Activated CD8-positive, alpha-beta memory T cell treated with anti-CD3 and anti-CD28 coated beads for 36 hours (primary cell): ENCODE results near the gene DUS1L. TPM values are rescaled to one million over a fixed set of nuclear protein-coding genes. Genes with fewer than 3 reads are reported as not detected.

Experiments used
- CTCF ChIA-PET: fragments of 350-600 bp; sonication (Branson Sonifier 250); formaldehyde crosslinking; loops from one replicate; lab custom pipeline; 2021; ENCODE audit warnings: antibody characterized with exemption; lab: Charles Lee
- POLR2A ChIA-PET: fragments of 350-600 bp; sonication (Branson Sonifier 250); formaldehyde crosslinking; loops from one replicate; lab custom pipeline; 2021; ENCODE audit warnings: antibody characterized with exemption; lab: Charles Lee
- total RNA-seq, 2 experiments: library from RNA; stranded (reverse); gene quantifications; one replicate each; pipeline ENCODE4 v1.2.3, GENCODE V29; 2021

DUS1L gene
- 100 to 1,000 TPM; 187 to 195 TPM for total RNA-seq

DNA sequence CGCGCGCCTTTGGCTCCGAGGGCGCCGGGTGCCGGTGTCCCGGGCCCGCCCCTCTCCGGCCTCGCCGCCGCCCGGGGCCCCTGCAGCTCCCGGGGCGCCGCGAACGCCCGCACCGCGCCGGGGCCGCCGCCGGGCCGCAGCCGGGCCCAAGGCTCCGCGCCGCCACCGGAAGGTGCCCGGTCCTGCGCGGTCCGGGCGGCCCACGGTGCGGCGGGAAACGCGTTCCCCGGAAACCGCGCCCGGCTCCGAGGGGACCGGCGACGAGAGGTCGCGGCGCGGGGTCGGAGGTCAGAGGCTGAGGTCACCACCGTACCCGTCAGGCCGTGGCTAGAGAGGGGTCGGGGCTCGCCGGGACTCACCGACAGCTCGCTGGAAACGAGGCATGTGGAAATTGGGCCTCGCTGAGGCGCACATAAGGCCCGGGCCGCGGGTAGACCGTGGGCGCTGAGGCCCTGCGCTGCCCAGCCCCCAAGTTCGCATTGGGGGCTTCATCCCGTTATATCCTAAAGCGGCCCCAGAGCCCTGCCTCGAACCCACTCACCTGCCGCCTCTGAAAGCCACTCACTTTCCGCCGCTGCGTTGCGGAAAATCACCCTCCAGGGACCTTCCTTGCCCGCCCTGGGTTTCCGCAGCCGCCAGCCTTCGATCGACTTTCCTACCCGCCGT lies at the start of gene DUS1L:
DUS1L (minus strand) TSS at position 167 of the 666 bp plus-strand sequence. CDS start 745 bp downstream, outside the sequence.
- CTCF ChIA-PET, result interaction anchor here (0.7 to 2.1 kb wide), 6 partner anchors 14 to 110 kb away, joined by 3 to 5 read pairs (median 3); partner anchors contain the start of genes DCXR, GPS1 and RFNG

DNA sequence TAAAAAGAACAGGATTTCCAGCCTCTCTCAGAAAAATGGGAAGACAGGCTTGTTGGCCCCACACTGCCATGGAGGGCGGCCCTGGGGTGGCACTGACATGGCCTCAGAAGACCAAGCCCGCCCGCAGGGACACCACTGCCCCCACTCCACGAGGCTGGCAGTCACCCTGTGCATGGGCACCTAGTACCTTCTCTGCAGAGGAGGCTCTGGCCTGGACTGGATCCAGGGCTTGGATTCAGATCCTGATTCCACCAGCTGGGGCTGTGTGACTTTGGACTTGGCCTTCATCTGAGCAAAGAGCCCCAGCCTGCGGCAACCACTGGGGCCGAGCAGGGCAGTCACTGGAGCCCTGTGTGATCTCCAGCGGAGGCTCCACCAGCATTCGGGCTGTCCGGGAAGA lies 49.3 kb upstream of the DUS1L start:
- ChIA-PET POLR2A (no interaction called here), CTCF (no interaction called here)

More for the DNA sequence above, at the start of gene DUS1L:
- POLR2A ChIA-PET, result interaction anchor here (0.6 to 0.8 kb wide), 4 partner anchors 24 to 355 kb away, joined by 3 to 4 read pairs (median 3); partner anchors contain the start of gene FASN

DNA sequence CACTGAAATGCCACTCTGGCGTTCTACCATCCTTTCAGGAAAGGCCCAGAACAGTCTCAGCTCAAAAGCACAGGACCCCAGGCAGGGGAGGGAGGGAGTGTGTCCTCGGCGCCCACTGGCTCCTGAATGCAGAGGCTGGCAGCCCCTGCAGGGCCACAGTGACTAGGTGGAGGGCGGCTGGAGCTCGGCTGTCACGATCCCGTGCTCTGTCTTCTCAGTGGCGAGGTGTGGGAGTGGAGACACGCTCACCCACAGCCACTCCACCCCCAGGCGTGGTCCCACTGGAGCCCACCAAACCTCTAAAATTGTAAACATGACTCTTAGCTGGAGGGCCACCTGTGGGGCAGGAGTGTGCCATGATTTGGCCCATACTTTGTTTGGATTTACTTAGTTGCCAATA lies 48.8 kb upstream of the DUS1L start:
- ChIA-PET CTCF (no interaction called here), POLR2A (no interaction called here)

DNA sequence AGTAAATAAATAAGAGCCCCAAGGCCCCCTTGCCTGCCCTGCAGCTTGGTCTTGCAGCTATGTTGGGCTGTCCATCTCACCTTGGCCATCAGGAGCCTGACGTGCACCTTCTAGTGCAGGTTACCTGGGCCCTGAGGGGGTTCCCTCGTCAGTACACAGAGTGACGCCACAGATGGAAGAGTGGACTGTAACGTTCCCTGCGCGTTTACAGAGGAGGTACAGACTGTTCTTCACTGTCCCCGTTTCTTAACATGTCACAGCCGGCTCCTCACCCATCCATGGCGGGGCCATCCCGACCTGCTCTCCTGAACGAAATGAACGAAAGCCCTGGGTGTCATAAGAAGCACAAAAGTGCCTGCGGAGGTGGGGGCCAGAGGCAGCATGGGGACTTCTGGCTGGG lies 48.3 kb upstream of the DUS1L start:
- ChIA-PET CTCF (interaction anchor here (1.1 kb wide), 1 partner anchor 14 kb away, joined by 3 read pairs; no protein-coding TSS in a partner anchor), POLR2A (no interaction called here)

DNA sequence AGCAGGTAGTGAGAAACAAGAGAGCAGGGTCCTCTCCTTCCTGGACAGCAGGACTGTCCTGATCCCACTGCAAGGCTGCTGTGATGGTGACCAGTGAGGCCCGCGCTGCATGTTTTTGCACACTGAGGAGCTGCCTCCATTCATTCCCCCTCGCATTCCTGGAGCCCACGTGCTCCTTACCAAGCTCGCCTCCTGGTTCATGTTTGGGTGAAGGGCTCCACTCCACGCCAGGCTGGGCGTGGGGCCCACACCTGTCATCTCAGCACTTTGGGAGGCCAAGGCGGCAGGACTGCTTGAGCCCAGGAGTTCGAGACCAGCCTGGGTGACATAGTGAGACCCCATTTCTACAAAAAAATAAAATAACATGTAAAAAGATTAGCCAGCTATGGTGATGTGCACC lies 47.8 kb upstream of the DUS1L start:
- ChIA-PET CTCF (interaction anchor here (1.1 kb wide), 2 partner anchors 14 to 42 kb away, joined by 3 read pairs; no protein-coding TSS in a partner anchor), POLR2A (no interaction called here)

DNA sequence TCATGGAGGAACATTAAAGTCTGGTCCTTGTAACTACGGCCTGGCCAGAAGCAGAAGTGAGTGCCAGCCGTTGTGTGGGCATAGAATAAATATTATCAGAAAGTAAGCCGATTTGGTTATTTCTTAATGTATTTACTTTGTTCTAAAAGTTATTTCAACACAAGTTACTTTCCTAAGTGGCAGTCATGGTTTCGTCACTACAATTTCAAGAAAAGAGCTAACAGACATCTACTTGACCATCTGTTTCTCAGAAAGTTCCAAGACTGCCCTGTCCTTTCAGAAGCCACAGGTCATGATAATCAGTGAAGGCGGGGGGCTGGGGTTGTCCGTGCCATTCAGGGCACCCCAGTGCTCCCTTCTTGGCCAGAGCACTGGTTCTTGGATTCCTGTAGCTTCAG lies 47.3 kb upstream of the DUS1L start:
- CTCF ChIA-PET, result interaction anchor here (1.1 kb wide), 2 partner anchors 15 to 42 kb away, joined by 3 read pairs; no protein-coding TSS in a partner anchor
- POLR2A ChIA-PET, result no interaction called here

DNA sequence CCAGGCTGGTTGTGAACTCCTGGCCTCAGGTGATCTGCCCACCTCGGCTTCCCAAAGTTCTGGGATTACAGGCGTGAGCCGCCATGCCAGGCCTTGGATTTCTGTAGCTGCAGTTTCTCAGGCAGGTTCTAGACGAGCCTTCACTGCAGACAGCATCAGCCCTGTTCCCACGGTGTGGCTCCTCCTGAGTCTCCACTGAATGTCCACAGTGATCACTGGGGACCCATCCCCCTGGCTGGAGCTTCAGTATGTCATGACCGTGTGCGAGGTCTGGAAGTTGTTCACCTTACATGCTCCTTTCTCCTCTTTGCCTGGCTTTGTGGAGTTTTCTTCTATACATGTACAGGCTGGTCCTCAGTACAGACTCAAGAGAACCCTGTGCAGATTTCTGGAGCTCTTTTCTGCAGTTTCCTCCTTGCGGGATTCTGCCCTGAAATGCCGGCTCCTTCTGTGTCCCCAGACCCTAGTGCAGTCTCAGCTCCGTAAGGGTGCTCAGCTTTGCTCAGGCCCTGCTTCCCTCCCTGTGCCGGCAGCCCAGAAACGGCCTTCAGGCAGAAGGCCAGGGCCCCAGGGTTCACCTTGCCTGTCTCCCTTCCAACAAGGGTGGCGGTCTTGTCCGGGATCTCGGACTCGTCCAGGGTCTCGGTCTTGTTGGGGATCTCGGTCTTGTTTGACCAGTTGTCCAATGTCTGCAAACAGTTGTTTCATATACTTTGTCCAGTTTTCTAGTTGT lies 46.7 kb upstream of the DUS1L start:
- ChIA-PET CTCF (interaction anchor here (1.1 kb wide), 1 partner anchor 43 kb away, joined by 3 read pairs; no protein-coding TSS in a partner anchor), POLR2A (interaction anchor here (0.6 kb wide), 2 partner anchors 9 to 1615 kb away, joined by 3 read pairs; no protein-coding TSS in a partner anchor)

DNA sequence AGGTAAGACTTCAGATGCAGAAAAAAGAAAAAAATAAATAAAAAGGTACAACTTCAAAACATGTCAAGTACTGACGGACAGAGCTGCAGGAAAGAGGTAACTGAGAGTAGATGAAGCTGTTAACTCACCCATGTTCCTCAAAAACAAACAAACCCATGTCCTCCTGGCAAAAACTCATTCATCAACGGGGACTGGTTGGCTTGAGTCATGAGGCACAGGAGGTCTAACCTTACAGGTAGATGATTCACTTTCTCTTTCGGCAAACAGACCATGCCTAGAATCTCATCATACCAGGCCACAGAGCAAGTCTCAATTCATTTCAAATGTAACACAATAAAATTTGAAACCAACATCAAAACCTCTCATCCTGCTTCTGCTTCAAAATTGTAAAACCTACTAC lies 44.7 kb upstream of the DUS1L start:
- CTCF ChIA-PET, result interaction anchor here (1.0 to 1.2 kb wide), 2 partner anchors 16 to 151 kb away, joined by 5 to 6 read pairs; no protein-coding TSS in a partner anchor
- POLR2A ChIA-PET, result no interaction called here

DNA sequence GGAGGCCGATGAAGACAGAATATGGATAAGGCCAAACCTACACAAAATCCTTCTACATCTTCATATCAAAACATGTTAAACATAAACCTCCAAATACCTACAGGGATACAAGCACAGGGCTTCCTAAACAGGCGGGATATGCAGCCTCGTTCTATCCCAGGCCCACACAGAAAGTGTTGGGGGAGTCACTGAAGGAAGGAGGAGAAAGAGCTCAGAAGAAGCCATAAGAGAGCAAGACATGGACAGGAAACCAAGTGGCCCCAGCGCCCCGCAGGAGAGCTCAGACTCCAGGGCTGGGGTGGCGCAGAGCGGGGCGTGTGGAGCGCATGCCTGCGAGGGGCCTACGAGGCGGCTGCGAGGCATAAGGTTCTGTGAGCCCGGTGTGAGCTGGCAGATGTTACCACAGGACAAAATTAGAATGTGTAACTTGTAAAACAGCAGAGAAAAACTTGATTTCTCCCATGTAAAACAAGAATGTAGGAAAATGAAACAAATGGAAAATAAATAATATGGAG lies 43.4 kb upstream of the DUS1L start:
- POLR2A ChIA-PET, result no interaction called here
- CTCF ChIA-PET, result interaction anchor here (1.1 to 3.0 kb wide), 2 partner anchors 10 to 79 kb away, joined by 3 to 9 read pairs; partner anchors contain the start of gene FASN

DNA sequence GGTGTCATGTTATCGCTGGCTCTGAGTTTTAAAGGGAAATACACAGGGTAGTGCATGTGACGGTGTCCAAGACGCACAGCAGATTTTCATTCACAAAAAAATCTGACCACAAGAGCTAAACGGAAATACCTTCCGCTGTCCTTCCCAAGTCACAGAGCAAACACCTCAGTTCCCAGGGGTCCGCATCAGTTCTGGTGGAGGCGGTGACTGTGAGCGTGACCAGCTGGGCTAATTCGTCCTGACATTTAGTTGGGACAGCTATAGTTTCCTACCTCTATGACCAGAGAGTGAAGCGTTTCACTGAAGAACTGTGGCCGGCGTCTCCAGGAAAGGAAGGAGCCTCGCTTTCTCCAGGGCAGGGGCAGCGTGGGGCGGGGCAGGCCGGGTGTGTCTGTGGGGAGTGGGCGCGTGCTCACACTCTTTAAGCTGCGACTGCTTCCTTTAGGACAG lies 42.9 kb upstream of the DUS1L start:
- ChIA-PET POLR2A (no interaction called here), CTCF (interaction anchor here (1.1 to 3.0 kb wide), 2 partner anchors 10 to 79 kb away, joined by 3 to 9 read pairs; partner anchors contain the start of gene FASN)

DNA sequence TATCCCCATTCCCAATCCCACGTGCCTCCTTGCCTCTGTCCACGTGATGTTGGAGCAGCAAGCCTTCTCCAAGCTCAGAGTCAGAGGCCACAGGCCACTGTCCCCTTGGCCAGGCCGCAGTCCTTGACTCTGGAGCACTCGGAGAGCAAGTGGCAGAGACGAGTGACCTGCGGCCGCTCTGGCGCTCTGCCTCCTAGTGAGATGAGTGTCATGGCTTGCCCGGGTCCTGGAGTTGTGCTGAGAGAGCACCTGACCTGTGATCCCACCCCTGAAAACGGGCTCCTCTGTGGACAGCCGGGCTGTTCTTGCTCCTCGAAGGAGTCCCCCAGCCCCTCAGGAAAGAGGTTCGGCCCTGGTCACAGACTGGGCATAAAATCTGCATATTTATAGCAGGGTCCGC lies 42.4 kb upstream of the DUS1L start:
- ChIA-PET POLR2A (no interaction called here), CTCF (interaction anchor here (3.0 kb wide), 1 partner anchor 9 kb away, joined by 9 read pairs; the partner anchor contains the start of gene FASN)

DNA sequence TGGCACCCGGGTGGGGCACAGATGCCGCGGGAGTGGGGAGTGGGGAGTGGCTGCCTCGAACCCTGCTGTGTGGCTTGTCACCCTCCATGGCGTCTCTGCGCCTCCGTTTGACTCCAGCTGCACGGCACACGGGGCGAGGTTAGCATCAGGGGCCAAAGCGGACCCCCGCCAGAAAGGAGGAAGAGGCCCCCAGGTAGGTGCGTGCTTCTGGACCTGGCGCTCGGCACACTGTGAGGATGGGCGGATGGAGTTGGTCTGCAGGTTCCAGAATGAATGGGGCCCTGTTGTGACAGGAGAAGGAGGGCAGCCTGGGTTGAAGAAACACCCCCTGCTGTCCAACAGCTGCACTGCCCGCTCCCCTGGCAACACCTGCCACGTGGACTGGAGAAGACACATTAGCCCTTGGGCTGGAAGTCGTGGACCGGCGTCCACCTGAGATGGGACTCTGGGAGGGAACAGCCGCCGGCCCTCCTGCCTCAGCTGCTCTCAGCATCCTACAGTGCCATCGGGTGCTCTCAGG lies 41.8 kb upstream of the DUS1L start:
- CTCF ChIA-PET, result interaction anchor here (1.3 to 3.0 kb wide), 3 partner anchors 9 to 77 kb away, joined by 4 to 9 read pairs (median 6); partner anchors contain the start of gene FASN
- POLR2A ChIA-PET, result interaction anchor here (1.5 kb wide), 1 partner anchor 11 kb away, joined by 7 read pairs; no protein-coding TSS in a partner anchor

DNA sequence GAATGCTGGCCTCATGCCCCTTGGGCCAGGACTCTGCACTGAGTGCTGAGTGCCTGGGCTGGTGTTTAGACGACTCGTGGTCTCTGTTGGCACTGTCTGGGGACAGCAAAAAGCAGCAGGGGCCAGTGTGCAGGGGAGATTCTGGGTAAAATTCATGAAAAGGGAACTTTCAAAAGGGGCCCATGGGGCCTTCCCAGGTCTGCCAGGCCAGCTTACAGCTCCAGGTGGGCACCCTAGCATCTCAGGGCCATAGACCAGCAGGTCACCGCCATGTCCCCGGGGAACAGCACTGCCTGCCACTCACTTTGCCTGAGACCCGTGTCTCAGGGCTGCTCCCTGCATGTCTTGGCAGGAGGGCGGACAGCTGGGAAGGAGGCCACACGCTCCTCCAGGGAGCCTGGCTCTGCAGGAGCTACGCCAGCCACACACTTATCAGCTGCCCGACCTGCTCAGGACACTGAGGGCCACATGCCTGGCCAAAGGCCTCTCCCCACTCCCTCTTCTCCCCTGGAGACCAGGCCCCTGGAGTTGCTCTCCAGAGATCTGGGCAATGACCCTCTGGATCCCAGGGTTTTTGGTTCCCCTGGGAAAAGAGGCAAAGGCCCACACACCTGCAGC lies 41.2 kb upstream of the DUS1L start:
- ChIA-PET CTCF (interaction anchor here (0.7 to 3.0 kb wide), 6 partner anchors 8 to 76 kb away, joined by 3 to 9 read pairs (median 4); partner anchors contain the start of gene FASN), POLR2A (interaction anchor here (0.9 to 2.2 kb wide), 4 partner anchors 9 to 69 kb away, joined by 3 to 7 read pairs (median 5); partner anchors contain the start of genes DCXR and FASN)

DNA sequence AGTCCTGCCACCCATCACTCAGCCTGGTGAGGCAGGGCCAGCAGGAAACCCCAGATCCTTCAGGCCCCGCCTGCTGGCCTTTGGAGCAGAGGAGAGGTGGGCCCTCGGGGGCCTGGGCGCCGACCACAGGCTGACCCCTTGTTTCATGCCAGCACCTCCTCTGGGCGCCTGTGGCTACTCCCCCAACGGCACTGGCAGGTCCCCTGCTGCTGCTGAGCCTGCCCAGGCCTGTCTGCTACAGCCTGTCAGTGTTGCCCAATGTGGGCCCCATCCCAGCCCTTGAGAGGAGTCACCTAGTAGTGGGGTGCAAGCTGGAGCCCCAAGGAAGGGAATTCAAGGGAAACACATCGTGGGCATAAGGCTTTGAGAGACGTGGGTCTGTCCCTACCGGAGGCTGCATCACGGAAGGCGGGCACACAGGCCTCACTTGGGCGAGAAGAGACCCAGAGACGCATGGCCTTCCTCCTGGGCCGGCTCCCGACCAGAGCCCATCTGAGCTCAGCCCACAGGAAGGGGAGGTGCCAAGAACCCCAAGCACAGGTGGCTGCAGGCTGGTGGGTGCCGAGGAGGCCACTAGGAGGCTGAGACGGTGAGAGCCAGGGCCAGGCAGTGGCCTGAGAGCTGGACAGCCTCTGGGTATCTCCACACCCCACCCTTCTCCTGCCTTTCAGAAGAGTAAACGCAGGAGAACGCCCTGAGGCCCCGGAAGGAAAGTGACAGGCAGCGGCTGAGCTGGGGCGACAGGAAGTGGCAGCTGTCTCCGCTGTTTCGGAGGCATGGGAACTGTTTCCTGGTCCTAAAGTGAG lies 40.5 kb upstream of the DUS1L start:
- POLR2A ChIA-PET, result interaction anchor here (0.7 to 2.2 kb wide), 5 partner anchors 8 to 106 kb away, joined by 3 to 7 read pairs (median 4); partner anchors contain the start of genes CCDC57, DCXR and FASN
- CTCF ChIA-PET, result interaction anchor here (0.7 to 3.0 kb wide), 8 partner anchors 7 to 134 kb away, joined by 3 to 9 read pairs (median 3); partner anchors contain the start of gene FASN

DNA sequence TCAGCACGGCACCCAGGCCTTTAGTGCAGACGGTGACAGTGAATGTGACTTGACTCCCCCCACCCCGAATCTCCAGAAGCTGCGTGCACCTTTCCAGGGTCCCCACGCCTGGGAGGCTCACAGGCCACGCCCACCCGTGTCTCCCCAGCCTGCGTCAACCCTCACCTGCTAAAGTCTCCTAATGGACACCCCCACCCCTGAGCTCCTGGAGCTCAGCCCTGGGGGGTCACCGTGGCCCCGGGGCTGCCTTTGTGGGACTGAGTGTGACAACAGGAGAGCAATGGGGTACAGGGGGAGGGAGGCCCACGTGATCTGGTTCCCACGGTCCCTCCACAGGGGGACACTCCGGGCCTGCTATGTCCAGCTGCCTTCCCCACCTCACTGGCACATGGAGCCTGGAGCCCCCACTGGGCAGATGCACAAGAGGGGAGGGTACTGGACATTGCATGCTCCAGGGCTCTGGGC lies 39.8 kb upstream of the DUS1L start:
- ChIA-PET POLR2A (interaction anchor here (0.5 to 2.2 kb wide), 5 partner anchors 9 to 107 kb away, joined by 3 to 7 read pairs (median 4); partner anchors contain the start of genes CCDC57 and DCXR), CTCF (interaction anchor here (0.7 to 2.0 kb wide), 4 partner anchors 12 to 133 kb away, joined by 3 to 6 read pairs (median 3); no protein-coding TSS in a partner anchor)

DNA sequence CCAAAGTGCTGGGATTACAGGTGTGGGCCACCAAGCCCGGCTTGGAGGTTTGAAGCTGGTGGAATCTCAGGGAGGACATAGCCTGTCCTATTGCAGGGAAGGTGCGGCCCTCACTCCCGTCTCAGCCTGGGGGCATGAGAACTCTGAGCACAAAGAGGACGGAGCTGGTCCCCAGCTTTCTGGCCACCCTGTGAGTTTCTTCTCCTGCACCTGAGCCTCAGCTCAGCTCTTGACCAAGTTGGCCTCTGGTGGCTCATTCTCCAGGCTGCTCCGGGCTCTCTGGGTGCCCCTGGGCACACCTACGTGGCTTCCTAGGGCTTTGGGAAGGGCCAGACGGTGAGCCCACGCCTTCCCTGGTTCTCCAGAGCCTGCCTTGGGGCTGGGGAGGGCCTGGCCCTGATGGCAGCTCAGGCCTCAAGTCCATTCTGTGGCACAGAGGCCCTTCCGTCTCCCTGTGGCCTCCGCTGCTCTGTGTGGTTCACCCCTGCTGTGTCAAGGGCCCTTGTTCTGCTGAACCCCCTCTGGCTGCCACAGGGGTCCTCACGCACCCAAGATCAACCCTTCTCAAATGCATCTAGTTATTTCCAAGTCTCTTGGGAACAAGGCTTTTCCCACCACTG lies 39.3 kb upstream of the DUS1L start:
- ChIA-PET CTCF (interaction anchor here (1.5 kb wide), 1 partner anchor 17 kb away, joined by 3 read pairs; no protein-coding TSS in a partner anchor), POLR2A (interaction anchor here (0.5 to 2.2 kb wide), 2 partner anchors 26 to 67 kb away, joined by 3 to 6 read pairs; partner anchors contain the start of gene DCXR)
